ENCODE measurements around the gene EEPD1.
"Not testable (repeated sequence)": the region's sequence is repeated elsewhere in the genome, so short reads cannot be mapped to it uniquely, and the experiment has no call there.

The EEPD1 gene

DNA sequence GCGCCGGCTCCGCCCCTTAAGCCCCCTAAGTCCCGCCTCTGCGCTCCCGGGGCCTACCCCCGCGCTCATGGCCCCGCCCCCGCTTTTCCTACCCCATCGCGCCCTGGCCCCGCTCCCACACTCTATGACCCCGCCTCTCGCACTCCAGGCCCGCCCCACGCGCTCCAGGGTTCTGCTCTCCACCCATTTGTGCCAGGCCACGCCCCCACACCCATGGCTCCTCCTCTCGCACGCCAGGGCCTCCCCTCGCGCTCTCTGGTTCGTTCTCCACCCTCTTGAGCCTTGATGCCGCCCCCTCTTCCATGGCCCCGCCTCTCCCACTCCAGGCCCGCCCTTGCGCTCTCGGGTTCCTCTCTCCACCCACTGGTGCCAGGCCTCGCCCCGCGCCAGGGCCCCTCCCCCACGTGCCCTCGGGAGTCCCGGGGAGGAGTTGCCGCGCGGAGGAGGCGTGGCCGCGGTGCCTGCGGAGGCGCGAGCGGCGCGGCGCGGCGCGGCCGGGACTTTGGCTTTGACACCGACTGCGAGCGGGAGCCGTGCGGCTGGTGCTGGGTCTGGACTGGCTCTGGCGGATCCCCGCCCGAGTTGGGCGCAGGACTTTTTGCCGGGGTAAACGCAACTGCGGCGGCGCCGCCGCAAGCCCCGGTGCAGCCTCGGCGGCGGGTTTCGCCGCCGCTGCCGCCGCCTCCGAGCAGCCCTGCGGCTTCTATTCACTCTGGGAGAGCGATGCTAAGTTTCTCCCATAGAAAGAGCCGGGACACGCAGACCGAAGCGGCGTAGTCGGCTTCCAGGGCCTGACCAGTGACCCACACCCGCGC lies at the start of gene EEPD1:
Gene EEPD1, plus strand, starts transcription at position 499 of the 815 bp plus-strand sequence. CDS start 1,071 bp downstream, outside the sequence.
- DNase-seq (ENCODE audit: extremely low read depth in 1 of 2, low read depth in 1 of 2): peak; percentile 99

DNA sequence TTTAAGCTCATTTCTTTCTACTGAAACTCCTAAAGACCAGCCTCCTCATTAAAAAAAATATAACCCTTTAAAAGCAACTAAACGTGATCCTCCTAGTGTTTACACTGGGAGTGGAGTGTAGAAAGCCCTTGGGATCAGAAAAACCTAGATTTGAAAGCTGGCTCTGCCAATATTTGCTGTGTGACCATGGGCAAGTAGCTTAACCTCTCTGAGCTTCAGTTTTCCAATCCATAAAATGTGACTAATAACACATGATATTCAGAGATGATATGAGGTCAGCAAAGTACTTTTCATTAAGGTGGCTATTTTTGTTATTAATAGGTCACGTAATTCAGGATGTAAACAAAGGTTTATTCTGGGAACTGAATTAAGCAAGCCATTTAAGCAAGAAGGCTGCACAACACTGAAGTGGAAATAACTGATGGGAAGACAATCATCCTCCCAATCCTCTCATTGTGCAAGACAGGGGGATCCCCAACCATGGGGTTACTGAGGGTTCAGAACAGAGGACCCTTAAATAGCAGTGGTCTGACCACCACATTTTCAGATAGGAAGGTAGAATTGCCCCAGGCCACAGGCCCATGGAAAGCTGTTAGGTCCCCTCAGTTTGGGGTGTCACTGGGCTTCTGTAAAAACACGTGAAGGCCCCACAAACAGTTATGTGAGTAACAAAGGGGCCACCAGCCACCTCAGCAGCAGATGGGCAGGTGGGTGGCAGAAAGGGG lies 49.1 kb upstream of the EEPD1 start:
- no peak for DNase-seq (ENCODE audit: extremely low read depth in 1 of 2, low read depth in 1 of 2)

DNA sequence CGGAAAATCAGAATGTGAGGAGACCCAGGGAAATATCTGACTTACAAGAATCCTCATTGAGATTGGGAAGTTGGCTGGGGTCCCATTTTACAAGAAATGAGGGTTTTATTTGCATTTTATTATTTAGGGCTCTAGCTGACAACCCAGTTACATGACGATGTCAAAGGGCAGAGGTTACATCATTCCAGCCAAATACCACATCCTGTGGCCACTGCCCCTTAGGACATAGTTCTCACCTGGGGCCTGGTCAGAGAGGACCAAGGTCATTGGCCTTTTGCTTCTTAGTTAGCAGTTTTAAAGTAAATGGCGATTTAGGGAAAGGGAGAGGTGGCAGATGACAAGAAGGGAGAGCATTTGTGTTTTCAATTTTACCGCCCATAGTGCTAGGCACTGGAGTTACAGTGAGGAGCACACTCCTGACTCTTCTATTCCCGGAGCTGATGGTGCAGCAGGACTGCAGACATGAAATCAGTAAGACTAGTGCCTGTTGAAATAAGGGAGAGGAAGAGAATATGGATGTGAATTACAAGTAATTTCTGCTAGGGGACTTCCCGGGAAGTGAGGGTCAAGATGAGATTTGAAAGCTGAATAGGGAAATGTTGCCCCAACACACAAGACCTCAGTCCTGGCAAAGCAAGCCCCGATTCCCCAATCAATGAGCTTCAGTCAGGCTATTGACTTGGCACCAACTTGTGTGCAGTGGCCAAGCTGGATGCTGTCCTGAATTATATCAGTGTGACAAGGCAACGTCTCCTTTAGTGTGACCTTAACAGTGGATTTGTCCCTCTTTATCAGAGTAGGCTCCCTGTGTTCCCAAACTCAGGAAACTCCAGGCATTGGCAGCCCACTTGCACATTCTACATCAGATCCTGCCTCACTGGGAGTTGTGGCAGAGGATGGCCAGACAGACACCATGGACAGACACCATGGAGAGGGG lies 45.8 kb upstream of the EEPD1 start:
- not testable (repeated sequence) for DNase-seq (ENCODE audit: extremely low read depth in 1 of 2, low read depth in 1 of 2)

DNA sequence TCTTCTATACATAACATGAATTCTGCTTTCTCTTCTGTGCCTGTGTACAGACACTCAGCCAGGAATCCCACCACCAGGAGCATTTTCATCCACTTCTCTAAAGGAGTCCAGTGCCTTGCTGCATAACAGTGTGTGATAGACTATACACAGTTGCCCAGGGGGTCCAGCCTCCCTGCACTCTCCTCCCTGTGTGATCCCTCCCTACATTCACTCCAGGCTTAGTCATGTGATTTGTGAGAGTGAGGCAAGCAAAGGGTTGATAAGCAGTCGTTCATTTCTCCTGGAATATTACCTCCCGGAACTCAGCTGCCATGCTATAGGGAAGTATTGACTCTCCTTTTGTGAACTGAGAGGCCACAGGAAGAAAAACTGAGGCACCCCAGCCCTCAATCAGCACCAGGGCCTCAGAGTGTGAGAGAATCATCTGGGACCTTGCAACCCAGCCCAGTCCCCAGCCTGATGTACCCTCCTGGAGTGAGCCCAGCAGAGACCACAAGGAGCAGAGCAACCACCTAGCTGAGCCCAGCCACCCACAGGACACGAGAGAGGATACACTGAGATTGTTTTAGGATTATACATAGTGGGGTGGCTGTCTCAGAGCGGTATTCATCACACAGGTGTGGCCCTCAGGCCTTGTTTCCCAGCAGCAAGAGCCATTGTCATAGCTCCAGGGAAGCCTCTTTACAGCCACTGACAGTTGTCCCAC lies 45.0 kb upstream of the EEPD1 start:
- no peak for DNase-seq (ENCODE audit: extremely low read depth in 1 of 2, low read depth in 1 of 2)

DNA sequence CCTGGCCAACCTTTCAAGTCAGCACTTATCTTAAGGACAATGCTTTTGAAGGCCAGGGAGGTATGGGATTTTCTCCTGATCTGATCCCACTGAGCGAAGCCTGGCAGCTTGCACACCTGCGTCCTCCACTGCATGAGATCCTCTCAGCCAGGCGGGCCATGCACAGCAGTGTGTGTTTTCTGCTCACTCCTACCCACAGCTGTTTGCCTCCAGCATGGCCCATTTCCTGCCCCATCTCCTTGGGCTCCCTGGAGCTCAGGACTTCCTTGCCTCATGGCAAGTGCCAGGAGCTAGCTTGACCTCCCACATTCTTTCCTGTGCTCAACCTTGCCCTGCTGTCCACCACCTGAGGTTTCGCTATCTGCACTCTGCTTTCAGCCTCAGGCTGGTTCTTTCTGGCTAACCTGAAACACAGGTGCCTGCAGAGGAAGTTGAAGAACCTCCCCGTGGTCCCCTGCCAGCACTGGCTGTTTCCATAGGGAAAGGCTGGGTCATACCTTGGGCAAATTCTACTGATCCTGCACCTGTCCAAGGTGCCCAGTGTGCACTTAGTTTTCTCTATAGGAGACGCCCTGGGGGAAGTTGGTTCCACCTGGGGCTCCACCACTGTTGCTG lies 43.9 kb upstream of the EEPD1 start:
- no peak for DNase-seq (ENCODE audit: extremely low read depth in 1 of 2, low read depth in 1 of 2)

DNA sequence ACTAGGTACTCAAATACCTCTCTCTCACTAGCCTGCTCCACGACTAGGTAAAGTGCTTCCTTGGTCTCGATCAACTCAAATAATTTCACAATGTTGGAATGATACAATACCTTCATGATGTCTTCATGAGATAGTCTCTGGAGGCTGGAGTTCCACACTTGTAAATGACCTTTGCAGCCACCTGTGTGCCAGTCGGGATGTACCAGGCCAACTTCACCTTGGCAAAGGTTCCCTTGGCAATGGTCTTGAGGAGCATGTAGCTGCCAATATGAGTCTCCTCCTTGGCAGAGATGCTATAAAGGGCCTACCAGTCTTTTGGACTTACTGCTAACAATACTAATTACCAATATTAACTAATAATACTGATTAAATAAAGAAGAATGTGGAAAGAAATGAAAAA lies 42.5 kb upstream of the EEPD1 start:
- DNase-seq (ENCODE audit: extremely low read depth in 1 of 2, low read depth in 1 of 2): no peak

DNA sequence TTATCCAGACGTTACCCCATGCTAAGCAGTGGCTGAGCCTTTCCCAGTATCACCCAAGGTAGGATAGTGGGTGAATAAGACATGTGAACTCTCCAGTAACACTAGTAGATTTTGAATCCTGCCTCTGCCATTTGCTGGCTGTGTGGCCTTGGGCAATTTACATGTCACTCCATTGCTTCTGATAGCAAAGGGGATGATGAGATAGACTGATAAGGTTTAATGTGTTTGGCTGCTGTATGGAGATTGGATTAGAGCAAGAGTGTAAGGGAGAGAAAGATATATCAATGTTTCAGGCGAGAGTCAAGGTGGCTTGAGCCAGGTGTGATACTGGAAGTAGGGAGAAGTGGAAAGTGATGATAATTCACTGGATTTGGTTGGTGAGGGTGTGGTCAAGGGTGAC lies 40.1 kb upstream of the EEPD1 start:
- DNase-seq (ENCODE audit: extremely low read depth in 1 of 2, low read depth in 1 of 2): no peak

DNA sequence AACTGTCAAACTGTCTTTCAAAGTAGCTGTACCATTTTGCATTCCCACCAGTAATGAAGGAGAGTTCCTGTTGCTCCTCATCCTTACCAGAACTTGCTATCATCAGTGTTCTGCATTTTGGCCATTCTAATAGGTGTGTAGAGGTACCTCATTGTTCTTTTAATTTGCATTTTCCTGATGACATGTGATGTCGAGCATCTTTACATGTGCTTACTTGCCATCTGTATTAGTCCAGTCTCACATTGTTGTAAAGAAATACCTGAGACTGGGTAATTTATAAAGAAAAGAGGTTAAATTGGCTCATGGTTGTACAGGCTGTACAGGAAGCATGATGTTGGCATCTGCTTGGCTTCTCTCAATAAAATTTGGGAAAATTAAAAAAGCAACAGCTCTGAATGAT lies 38.7 kb upstream of the EEPD1 start:
- no peak for DNase-seq (ENCODE audit: extremely low read depth in 1 of 2, low read depth in 1 of 2)

DNA sequence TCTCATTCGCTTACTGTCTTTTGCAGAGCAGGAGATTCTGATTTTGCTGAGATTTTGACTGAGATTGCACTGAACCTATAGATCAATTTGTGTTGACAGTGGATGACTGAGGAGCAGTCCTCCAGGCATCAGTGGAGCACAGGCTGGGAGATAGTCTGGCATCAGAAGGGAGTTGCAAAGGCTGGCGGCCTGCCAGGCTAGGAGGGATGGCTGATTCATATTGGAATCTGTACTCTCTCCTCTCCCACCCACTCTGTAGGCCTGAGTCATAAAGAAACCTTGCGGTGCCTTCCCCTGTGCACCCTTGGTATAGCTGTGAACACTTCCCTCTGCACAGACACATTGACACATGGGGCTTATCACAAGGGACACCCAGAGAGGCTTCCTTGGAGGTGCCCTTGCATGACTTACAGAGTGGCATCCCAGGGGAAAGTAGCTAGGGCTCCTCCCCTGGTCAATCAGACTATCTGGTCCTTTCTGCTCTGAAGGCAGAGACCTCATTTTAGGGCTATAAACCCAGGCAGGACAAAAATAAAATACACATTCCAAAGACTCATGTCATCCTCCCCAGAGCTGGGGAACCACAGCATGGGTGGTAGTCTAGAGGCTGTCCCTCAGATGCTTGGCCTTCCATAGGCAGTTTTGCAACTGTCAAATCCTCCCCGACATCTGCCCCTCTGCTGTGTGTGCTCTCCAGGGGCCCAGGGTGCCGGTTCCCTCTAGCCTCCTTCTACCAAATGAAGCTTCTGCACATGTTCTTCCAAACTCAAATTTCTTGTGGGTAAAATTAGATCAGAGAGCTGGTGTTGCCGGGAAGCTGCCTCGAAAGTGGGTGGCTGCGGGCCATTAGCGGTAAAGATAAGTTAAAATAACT lies 37.4 kb upstream of the EEPD1 start:
- DNase-seq (ENCODE audit: extremely low read depth in 1 of 2, low read depth in 1 of 2): peak in 1 of 2 donors; percentile 15

DNA sequence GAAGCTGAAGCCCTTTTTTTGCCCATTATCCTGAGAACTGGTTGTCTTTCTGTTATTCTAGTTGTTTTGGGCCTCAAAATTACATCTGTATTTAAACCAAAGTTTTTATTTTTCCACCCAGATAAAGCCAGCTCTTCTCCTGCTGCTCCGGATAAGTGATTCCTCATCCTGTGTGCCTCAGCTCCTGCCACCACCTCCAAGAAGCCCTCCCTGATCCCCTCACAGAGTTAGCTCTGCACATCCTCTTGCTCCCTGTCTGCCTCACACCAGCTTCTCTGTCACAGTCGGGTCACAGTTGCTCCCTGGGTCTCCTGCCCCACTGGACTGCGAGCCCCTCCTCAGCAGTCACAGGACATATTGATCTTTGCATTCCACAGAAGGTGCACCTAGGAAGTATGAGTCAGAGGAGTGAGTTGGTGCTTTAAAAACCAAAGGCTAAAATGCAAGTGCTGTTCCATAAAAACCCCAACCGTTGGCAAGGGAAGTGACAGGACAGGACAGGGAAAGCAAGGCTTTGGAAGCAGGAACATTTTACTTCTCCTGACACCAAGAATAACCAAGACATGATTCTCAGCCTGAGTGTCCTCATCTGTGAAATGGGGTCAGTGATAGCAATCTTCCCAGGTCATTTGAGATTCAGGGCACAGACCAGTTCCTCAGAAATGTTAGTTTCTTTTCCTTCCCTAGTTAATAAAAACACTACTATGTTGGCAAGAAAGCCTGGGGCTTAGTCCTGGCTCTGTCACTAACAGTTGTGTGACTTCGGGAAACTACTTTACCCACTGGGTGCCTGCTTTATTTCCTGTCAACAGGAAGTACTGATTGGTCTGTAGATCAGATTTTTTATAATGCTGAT lies 36.5 kb upstream of the EEPD1 start:
- DNase-seq (ENCODE audit: extremely low read depth in 1 of 2, low read depth in 1 of 2): no peak

DNA sequence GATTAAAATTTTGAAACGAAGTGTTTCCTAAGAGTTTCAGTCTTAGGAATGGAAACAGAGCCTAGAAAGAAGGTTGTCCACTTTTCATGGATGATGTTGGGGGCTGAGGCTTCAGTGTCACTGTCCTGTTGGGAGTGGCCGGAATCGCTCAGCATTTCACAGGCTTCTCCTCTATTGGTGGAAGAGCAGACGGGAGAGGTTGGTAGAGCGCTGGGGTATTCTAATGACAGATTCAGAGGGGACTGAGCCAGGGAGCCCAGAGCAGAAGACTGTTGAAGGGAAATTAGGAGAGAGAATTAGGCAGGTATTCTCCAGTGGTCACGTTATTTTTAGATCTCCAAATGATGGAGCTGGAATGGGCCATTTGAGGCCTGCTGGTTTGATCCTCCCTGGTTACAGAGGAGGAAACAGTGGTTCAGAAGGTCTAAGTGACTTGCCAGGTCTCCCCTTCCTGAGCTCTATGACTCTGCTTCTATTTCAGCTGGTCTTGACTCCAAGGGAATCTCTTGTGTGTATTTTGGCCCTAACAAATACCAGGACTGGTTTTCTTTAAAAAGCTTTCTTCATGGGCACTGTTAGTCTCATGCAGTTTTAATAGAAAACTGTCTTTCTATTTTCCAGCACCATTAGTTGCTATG lies 35.7 kb upstream of the EEPD1 start:
- no peak for DNase-seq (ENCODE audit: extremely low read depth in 1 of 2, low read depth in 1 of 2)

DNA sequence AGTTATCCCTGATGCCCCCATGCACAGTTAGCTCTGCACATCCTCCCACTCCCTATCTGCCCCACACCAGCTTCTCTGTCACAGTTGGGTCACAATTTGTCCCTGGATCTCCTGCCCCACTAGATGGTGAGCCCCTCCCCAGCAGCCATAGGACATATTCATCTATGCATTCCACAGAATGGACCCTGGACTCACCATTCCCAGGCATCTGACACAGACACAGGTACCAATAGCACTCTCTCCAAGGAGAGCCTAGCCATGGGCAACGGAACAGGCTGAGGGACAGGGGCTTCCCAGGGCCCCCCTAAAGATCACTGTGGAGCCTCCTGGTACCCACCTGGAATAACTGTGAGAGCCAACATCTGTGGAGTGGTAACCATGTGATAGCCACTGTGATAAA lies 34.7 kb upstream of the EEPD1 start:
- no peak for DNase-seq (ENCODE audit: extremely low read depth in 1 of 2, low read depth in 1 of 2)

DNA sequence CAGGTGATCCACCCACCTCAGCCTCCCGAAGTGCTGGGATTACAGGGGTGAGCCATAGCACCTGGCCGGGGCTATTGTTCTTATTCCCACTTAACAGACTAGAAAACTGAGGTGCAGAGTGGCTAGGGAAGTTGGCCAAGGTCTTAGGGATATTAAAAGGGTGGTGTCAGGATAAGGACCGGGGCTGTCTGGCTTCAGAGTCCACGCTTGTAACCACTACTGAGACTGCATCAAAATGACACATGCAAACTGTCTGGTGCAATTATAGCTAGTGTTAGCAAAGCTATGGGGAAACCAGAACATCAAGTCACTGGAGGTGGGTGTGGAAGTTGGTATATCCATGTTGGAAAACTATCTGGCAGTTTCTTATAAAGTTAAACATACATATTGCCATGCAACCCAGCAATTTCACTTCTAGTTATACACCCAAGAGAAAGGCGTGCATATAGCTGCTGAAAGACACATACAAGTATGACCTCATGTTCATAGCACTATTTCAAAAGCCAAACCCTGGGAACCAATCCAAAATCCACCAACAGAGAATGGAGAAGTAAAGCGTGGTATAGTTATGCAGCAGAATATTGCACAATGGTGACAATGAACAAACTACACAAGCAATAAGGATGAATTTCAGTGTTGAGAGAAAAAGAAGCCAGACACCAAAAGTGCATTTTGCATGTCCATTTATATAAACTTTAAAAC lies 33.9 kb upstream of the EEPD1 start:
- DNase-seq (ENCODE audit: extremely low read depth in 1 of 2, low read depth in 1 of 2): no peak

DNA sequence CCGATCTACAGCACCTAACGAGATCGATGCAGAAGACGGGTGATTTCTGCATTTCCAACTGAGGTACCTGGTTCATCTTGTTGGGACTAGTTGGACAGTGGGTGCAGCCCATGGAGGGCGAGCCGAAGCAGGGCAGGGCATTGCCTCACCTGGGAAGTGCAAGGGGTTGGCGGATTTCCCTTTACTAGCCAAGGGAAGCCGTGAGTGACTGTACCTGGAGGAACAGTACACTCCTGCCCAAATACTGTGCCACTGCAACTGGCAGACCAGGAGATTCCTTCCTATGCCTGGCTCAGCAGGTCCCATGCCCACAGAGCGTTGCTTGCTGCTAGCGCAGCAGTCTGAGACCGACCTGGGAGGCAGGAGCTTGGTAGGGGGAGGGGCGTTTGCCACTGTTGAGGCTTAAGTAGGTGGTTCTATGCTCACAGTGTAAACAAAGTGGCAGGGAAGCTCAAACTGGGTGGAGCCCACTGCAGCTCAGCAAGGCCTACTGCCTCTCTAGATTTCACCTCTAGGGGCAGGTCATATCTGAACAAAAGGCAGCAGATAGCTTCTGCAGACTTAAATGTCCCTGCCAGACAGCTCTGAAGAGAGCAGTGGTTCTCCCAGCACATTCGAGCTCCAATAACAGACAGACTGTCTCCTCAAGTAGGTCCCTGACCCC lies 32.9 kb upstream of the EEPD1 start:
- not testable (repeated sequence) for DNase-seq (ENCODE audit: extremely low read depth in 1 of 2, low read depth in 1 of 2)

DNA sequence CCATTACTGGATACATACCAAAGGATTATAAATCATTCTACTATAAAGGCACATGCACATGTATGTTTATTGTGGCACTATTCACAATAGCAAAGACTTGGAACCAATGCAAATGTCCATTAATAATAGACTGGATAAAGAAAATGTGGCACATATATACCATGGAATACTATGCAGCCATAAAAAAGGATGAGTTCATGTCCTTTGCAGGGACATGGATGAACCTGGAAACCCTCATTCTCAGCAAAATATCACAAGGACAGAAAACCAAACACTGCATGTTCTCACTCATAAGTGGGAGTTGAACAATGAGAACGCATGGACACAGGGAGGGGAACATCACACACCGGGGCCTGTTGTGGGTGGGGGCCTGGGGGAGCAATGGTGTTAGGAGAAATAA lies 27.4 kb upstream of the EEPD1 start:
- not testable (repeated sequence) for DNase-seq (ENCODE audit: extremely low read depth in 1 of 2, low read depth in 1 of 2)

DNA sequence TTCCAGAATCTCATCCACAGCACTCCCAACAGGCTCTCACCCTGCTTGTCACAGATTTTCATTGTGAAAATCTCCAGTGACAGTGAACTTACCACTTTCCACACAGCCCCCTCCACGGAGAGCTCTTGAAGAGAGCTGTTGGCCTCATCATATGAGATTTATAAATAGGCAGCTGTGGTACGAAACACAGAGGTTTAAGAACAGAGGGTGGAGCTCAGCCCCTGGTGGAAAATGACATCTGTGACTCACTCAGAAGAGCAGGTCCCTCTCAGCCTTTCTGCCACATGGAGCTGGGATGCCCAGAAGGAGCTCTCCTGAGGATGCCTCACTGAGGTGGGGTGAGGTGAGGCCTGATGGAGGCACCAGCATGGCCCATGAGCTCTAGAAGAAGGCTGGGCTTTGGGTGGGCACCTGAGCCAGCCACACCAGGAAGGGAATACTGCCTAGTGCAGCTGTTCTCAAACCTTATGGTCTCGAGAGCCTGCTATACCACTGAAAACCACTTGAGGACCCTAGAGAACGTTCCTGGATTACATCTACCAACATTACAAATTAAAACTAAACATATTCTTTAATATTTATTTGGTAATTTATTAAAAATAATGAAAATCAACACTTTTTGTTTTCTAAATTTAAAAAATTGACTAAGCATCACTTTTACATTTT lies 25.8 kb upstream of the EEPD1 start:
- DNase-seq (ENCODE audit: extremely low read depth in 1 of 2, low read depth in 1 of 2): no peak

Data from activated CD8-positive, alpha-beta memory T cell treated with anti-CD3 and anti-CD28 coated beads for 1 hour (primary cell).